ENCODE data around the gene IFRD1.

DNA sequence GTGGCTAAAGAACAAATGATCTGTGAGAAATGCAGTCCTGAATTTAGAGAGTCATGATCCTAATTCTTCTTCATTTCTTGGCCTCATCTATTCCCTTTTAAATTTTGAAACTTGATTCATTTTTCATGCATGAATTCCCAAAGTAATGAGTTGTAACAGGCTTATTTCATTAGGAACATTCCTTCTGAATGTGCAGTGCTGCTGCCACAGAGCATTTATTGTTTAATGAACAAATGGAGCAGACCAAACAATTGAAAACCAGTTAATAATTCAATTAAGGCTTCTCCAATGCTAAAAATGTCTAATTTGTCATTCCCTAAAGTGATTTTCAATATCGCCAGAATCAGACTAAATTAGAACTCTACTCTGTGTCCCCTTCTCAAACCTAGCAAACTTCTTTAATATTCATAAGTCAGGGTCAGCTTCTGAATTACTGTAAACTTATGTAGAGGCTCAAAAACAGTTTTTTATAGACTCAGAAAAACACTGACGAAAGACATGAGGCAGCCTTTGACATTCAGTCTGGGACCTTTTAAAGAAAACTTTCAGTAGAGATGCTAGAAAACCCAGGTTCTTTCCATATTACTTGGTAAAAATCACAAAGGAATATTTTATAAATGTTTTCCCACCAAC lies 45.0 kb downstream of the IFRD1 start:
- TF ChIP-seq, protein P1, sequence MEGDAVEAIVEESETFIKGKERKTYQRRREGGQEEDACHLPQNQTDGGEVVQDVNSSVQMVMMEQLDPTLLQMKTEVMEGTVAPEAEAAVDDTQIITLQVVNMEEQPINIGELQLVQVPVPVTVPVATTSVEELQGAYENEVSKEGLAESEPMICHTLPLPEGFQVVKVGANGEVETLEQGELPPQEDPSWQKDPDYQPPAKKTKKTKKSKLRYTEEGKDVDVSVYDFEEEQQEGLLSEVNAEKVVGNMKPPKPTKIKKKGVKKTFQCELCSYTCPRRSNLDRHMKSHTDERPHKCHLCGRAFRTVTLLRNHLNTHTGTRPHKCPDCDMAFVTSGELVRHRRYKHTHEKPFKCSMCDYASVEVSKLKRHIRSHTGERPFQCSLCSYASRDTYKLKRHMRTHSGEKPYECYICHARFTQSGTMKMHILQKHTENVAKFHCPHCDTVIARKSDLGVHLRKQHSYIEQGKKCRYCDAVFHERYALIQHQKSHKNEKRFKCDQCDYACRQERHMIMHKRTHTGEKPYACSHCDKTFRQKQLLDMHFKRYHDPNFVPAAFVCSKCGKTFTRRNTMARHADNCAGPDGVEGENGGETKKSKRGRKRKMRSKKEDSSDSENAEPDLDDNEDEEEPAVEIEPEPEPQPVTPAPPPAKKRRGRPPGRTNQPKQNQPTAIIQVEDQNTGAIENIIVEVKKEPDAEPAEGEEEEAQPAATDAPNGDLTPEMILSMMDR (conservative IDR thresholded peaks at IDR 0.05 in 1 of 2, IDR thresholded peaks at IDR 0.05 in 1 of 2; ENCODE audit: extremely low read depth in 1 of 2, insufficient read depth in 1 of 2, low read depth in 1 of 2, low read length in 2 of 2), result no peak
- no peak for TF ChIP-seq EZH2 (IDR thresholded peaks at IDR 0.05; ENCODE audit: borderline replicate concordance, low read length)
